Measurements from ENCODE around the gene ZNF511.
A peak's percentile ranks its signal among the peaks of the same experiment; 100 is the strongest.

ZNF511 gene

DNA sequence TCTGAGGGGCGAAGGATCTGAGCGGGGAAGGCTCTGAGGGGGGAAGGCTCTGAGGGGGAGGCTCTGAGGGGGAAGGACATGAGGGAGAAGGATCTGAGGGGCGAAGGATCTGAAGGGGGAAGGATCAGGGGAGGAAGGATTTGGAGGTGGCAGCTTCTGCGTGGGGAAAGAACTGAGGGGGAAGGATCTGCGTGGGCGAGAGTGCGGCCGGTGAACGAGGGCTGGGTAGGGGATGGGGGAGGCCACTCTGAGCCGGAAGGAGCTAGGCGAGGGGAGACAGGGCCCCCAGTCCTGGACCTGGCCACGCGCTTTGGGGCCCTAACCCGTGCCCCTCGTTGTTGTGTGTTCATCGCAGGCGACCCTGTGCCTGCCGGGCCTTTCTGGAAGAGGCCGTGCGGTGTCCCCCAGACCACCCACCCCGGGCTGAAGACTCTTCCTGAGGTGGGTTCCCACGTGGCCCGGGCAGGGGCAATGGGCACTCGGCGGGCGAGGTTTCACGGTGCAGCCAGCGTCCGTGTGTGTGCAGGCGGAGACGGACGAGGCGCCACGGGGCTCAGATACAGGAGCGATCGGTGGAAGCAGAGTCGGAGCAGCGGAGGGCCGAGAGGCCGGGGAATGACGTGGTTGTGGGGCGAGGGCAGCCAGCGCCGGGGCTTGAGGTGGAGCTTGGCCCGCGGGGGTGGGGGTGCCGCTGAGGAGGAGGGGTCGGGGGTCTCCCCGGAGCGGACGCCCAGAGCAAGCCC is 26.0 kb downstream of the ZNF511 start:
- DNase-seq = no peak

DNA sequence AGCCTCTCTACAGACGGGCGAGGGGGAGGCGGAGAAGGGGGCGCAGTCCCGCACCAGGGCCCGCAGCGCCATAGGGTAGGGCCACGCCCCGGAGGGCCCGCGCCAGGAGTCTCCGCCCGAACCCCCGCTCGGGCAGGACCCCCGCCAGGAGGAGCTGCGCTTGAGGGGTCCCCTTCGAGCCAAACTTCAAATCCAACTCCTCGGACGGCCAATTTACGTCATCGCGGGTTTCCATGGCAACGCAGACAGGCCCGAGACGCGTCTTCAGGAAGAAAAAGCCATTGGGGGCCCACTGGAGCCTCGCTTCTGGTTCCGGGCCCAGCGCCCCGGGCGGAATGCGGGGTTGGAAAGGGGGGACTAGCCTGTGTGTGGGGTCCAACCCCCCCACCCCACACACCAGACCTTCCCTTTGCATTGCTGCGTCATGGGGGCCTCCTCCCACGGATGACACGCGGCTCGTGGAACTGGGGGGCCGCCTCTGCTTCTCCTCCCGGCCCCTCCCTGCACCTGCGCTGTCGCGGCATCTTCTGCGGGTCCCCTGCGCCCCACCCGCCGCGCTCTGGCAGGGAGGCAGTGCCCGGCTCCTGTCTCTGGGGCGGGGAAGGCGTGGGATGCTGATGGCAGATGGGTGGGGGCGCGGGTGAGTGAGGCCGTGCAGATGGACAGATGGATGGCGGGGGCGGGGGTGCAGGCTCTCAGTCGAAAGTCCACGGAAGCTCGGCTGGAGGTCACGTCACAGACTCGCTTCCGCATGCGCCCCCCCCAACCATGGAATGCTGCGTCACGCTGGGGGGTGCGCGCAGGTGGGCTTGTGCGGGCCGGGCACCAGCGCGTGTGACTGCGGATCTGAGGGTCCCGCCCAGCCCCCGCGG is 26.8 kb downstream of the ZNF511 start:
- DNase-seq = peak in 39 of 56 donors; percentile 13 to 87 (median 61)

DNA sequence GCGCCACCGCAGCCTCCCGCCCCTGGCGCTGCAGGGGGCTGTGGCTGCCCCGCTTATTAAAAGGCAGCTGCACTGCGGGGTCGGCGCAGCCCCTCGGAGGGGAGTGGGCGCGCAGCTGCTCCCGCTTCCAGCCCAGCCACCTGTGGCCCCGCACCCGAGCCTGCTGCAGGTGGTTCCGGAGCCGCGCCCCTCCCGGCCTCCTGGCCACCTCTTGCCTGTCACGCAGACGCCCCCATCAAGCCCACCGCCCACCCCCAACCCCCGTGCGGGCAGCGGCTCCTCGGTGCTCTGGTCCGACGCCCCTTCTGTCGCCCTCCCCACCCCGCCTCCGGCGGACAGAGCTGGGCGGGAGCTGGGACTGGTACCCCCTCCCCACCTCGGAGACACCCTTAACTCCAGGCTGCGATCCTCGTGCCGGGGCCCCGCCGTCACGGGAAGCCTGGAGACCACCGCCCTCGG is 27.4 kb downstream of the ZNF511 start:
- DNase-seq = peak in 1 of 56 donors; percentile 38

DNA sequence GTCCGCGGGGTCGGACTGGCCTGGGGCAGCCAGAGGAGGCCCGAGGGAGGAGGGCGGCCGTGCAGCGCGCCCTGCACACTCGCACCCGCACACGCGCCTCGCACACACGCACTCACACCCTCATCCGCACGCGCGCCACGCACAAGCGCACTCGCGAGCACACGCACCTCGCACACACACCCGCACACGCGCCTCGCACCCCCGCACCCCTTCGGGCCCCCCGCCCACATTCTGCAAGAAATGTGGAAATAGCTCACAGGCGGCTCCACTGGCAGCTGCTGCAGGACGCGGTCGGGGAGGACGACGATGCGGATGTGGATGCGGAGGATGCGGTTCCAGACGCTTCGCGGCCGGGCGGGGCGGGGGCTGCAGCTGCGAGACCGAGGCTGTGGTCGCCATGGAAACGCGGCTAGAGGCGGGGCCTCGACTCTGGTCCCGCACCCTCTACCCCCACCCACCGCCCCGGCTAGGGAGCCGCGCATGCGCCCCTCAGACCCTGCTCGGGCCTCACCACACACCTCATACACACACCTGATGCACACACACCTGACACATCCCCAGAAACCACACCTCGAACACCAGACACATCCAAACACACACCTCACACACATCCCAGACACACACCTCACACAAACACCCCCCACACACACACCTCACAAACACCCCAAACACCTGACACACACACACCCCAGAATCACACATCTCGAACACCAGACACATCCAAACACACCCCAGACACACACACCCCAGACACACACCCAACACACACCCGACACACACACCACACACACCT is 28.1 kb downstream of the ZNF511 start, which contains the start of gene CALY:
CALY (minus strand) TSS at position 320 of the 793 bp plus-strand sequence. CDS start 7,907 bp downstream, outside the sequence.
- peak in 45 of 56 donors; percentile 26 to 93 (median 70) for DNase-seq

DNA sequence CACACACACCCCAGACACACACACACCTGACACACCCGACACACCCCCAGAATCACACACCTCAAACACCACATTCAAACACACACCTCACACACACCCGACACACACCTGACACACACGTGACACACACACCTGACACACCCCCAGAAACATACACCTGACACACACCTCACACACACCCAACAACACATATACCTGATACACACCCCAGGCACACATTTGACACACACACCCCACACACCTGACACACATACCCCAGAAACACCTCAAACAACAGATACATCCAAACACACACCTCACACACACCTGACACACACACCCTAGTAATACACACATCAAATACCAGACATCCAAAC is 28.6 kb downstream of the ZNF511 start:
- no peak for DNase-seq

DNA sequence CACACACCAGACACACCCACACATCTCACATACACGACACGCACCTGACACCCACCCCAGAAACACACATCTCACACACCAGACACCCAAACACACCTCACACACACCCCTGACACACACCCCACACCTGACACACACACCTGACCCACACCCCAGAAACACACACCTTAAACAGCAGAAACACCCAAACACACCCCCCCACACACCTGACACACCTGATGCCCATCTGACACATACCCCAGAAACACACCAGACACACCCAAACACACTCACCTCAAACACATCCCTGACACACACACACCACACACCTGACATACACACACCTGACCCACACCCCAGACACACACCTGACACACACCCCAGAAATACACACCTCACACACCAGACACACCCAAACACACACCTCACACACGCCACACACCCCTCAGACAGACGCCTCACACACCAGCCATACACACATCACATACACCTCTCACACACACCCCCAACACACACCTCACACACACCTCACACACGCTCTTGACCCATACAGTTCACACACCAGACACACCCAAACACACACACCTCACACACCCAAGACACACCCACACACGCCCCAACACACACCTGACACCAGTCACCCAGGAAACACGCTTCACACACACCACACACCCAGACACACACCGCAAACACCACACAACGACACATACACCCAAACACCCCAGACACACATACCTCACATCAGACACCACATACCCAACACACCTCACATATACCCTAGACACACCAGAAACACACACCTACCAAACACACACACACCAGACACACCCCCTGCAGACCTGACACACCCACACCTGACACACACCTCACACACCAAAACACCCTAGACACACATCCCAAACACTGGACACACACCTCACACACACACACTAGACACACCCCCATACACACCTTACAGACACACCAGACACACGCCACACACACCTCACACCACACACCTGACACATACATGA is 29.7 kb downstream of the ZNF511 start:
- DNase-seq = no peak

DNA sequence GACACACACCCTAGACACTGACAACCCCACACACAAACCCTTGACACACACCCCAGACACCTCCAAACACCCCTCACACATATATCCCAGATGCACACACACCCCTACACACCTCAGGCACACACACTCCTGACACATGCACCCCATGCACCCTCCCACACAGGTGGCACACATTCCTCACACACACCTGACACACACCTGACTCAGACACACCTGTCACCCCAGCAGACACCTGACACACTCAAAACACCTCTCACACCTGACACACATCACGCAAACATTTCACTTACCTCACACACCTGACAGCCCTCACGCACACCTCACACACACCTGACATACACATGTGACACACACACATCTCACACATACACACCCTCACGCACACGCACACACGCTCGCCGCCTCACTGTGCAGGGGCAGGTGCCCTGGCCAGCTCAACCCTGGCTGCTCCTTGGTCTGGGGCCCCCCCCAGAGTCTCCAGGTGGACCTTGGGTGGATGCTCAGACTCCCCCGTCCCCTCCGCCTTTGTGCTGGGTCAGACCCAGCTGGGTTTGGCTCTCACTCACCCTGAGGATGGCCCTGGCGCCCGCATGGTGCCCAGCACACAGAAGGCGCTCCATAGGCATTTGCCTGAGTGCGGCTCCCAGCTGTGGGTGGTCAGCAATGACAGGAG is 31.1 kb downstream of the ZNF511 start:
- no peak for DNase-seq

DNA sequence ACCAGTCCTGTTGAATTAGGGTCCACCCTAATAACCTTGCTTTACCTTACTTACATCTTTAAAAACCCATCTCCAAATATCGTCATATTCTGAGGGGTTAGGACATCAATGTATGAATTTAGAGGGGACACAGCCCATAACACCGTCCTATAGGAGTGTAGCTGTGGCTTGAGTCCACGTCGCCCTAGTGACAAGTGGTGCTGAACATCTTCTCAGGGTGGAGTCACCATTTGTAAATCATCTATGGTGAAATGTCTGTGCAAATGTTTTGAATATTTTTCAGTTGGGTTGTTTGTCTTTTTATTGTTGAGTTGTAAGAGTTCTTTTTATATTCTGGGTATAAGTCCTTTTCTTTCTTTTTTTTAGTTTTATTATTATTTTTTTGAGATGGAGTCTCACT is 33.3 kb downstream of the ZNF511 start:
- no peak for DNase-seq

DNA sequence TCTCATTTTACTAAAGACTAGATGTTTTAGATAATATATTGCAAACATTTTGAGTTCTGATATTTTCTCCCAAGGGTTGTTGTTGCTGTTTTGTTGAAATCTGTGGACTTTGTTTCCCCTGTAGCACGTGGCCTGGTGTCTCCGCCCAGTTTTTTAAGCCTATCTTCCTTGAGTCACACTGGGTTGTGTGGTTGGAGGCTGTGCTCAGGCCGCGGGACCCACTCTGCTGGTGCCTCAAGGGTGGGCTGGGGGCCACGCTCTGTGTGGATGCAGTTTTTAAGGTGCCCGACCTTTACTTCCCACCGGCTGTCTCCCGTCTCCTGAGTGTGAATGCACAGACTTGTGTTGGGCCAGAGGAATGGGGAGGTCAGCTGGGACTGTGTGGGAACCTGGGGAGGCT is 34.2 kb downstream of the ZNF511 start:
- no peak for DNase-seq

DNA sequence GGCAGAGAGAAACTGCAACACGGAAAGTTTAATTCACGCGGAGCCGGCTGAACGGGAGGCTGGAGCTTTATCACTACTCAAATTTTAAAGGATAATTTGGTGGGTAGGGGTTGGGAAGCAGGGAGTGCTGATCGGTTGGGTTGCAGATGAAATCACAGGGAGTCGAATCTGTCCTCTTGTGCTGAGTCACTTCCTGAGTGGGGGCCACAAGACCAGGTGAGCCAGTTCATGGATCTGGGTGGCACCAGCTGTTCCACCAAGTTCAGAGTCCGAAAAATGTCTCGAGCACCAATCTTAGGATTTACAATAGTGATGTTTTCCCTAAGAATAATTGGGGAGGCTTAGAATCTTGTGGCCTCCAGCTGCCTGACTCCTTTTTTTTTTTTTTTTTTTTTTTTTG is 34.8 kb downstream of the ZNF511 start:
- no peak for DNase-seq

DNA sequence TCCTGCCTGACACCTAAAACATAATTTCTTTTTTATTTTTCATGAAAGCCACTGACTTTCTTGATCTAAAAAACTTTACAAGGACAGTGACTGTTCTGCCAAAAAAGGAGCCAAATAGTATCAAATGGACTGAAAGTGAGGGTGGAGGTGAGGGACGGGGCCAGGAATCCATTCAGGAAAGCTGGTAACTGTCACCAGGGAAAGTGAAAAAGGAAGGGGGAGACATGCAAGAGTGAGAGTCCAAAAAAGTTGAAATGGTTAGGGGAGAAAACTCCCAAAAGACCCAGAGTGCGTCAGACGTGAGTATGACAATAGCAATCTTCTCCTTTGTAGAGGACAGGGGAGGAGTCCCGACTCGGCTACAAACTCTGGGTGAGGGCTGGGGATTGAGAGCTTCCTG is 35.5 kb downstream of the ZNF511 start:
- DNase-seq = no peak

DNA sequence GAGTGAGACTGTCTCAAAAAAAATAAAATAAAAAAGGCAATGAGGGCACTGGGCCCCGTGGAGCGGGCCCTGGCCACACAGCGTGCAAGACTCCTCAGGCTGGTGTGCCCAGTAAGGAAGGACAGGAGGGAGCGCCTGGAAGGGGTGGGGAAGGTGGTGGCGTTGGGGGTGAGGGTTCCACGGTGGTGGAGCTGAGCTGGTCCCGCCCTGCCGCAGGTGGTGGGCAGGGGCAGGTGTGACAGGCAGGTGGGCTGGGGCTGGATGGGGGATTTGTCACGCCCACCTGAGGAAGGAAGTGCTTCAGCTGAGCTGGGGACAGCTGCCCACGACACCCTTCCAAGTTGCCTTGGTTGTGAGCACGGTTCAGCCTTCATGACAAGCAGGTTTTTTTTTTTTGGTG is 37.7 kb downstream of the ZNF511 start:
- no peak for DNase-seq

DNA sequence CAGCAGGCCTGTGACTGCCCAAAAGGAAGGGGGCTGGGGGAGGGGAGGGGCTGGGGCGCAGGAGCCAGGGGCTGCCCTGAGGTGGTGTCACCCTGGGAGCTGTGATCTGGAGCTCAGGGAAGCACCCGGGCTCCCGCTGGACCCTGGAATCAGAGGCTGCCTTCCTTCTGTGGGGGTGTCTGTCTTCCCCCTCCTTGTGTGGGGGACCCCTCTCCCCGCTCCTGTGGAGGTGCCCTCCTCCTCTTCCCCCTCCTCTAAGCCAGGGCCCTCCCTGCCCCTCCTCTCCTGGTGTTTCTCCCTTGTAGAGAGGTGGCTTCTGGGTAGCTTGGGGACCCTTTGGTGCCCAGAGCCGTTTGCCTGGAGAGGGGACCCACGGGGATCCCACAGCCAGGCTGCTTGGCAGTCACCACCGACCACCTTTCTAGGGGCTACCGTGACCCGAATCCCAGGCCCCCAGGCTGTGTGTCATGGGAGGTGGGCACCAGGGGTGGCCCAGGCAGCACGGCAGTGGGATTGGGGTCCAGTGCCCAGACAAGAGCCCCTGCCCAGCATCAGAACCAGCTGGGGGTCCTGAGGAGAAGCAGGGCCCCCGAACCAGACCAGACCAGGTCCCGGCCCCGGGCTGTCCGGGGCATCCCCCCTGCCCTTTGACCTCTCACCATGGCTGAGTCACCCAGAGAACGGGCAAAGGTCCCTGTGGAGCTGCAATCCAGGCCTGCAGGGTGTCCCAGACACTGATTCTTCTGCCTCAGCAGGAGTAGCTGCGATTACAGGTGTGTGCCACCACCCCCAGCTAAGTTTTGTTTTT is 39.2 kb downstream of the ZNF511 start:
- no peak for DNase-seq

DNA sequence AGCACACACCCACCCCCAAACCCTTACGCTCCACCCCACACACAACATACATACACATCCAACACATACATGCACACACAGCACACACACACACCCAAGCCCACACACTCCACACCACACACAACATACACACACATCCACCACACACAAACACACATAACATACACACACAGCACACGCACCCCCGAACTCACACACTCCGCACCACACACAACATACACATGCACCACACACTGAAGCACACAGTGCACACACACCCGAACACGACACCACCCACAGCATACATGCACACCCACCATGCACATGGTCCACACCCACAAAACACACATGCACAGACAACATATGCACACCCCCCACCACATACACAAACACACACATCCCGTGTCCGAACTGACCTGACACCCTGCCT is 40.5 kb downstream of the ZNF511 start:
- no peak for DNase-seq

DNA sequence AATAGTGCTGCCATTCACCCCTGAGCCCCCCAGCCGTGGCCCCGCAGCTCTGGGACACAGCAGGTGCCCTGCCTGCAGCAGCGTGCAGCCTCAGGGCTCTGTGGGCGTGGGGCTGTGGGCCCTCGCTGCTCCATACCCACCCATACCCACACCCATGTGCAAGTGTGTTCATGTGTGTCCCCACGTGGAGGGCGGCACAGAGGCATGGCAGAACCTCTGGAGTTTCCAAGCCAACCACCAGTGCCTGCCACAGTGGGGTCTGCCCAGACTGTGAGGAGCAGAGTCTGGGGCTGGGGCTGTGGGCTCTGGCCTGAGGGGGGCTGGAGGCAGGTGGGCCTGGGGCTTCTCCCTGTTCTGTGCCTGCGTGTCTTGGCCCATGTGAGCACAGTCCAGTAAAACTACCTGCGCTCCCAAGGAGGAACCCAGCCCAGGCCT is 40.9 kb downstream of the ZNF511 start:
- DNase-seq = no peak

DNA sequence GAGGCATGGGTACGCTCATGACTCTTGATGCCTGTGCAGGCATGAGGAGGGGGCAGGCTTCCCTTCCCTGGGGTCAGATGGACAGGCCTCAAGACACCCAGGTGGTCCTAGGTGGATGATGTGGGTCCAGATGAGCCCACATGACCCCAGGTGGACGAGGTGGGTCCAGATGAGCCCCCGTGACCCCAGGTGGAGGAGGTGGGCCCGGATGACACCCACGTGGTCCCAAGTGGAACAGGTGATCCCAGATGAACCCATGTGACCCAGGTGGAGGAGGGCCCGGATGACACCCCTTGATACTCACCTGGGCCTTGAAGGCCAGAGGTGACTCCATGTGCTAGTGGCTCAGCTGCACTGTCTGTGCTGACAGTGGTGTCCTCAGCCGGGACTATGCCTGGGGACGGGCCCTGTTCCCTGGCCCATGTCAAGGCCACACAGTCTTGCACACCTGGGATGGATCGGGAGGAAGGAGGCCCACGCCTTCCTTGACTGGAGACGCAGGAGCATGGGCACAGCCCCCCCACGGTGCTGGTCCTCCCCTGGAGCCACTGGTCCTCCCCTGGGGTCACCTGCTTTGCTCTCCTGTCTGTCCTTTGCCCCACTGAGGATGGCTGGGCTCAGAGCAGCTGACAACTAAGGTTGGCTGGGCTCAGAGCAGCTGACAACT is 41.7 kb downstream of the ZNF511 start:
- DNase-seq = no peak

DNA sequence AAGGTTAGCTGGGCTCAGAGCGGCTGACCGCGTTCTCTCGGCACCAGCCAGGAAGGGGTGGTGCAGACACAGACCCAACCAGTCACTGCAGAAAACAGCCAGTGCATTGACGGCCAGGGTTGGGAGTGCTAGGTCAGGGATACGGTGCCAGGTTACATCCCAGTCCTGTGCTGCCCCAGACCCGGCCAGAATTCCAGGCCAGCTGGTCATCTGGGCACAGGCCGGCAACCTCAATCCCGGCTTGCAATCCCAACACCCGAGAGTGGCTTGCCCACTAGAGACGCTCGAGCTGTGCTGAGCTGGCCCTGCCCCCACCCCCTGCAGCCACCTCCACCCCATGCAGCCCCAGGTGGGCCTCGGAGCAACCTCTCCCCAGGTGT is 42.2 kb downstream of the ZNF511 start:
- no peak for DNase-seq

Data from nucleus accumbens (tissue), 56 donors.